Retina (tissue), 1 donor: ENCODE measurements around the gene TECPR1.

Experiments used
- DNase-seq: peaks from one replicate; pipeline ENCODE4 v3.0.0-alpha.2; 2016

The TECPR1 gene

GRCh38 chr7:98186452-98187137 lies 65.4 kb downstream of the TECPR1 start:
- DNase-seq: no peak

GRCh38 chr7:98185101-98185500 lies 66.9 kb downstream of the TECPR1 start:
- DNase-seq: no peak

- DNase-seq: no peak
Measured at GRCh38 chr7:98180751-98181150, 71.3 kb downstream of the TECPR1 start.

GRCh38 chr7:98178762-98179490 lies 73.1 kb downstream of the TECPR1 start:
- no peak for DNase-seq

GRCh38 chr7:98178321-98178720 lies 73.7 kb downstream of the TECPR1 start:
- no peak for DNase-seq

GRCh38 chr7:98177553-98177952 lies 74.5 kb downstream of the TECPR1 start:
- DNase-seq: no peak

- no peak for DNase-seq
Measured at GRCh38 chr7:98175260-98175940, 76.6 kb downstream of the TECPR1 start.

- DNase-seq: no peak
Measured at GRCh38 chr7:98174334-98175259, 77.4 kb downstream of the TECPR1 start.

GRCh38 chr7:98171449-98171848 lies 80.6 kb downstream of the TECPR1 start:
- DNase-seq: no peak

GRCh38 chr7:98170966-98171365 lies 81.1 kb downstream of the TECPR1 start:
- no peak for DNase-seq

GRCh38 chr7:98168904-98169621 lies 83.0 kb downstream of the TECPR1 start:
- DNase-seq: no peak

- DNase-seq: peak; percentile 67
Measured at GRCh38 chr7:98168181-98168903, 83.7 kb downstream of the TECPR1 start.

- DNase-seq: no peak
Measured at GRCh38 chr7:98167653-98168052, 84.4 kb downstream of the TECPR1 start.

- no peak for DNase-seq
Measured at GRCh38 chr7:98166668-98166970, 85.4 kb downstream of the TECPR1 start.

- peak; percentile 28 for DNase-seq
Measured at GRCh38 chr7:98165827-98166667, 86.0 kb downstream of the TECPR1 start.
